ENCODE results near the gene SLC7A4. TPM values are rescaled to one million over a fixed set of nuclear protein-coding genes. Genes with fewer than 3 reads are reported as not detected.

Gene SLC7A4
- total RNA-seq, 1 donor: 0.36 TPM

- H4K20me1 ChIP-seq (ENCODE audit: insufficient read depth, low read length): no peaks in the 10 kb centered on the region
- TF ChIP-seq, protein P1, sequence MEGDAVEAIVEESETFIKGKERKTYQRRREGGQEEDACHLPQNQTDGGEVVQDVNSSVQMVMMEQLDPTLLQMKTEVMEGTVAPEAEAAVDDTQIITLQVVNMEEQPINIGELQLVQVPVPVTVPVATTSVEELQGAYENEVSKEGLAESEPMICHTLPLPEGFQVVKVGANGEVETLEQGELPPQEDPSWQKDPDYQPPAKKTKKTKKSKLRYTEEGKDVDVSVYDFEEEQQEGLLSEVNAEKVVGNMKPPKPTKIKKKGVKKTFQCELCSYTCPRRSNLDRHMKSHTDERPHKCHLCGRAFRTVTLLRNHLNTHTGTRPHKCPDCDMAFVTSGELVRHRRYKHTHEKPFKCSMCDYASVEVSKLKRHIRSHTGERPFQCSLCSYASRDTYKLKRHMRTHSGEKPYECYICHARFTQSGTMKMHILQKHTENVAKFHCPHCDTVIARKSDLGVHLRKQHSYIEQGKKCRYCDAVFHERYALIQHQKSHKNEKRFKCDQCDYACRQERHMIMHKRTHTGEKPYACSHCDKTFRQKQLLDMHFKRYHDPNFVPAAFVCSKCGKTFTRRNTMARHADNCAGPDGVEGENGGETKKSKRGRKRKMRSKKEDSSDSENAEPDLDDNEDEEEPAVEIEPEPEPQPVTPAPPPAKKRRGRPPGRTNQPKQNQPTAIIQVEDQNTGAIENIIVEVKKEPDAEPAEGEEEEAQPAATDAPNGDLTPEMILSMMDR (IDR thresholded peaks at IDR 0.05; ENCODE audit: extremely low read depth, low read depth, low read length): no peak
Measured at GRCh38 chr22:20992056-20992442, 40.3 kb downstream of the SLC7A4 start.

GRCh38 chr22:20991252-20992055, 40.9 kb downstream of the SLC7A4 start:
- H3K4me2 ChIP-seq (ENCODE audit: insufficient read depth, low read length): no peak overlapping the region
- H3K27ac ChIP-seq (ENCODE audit: low read depth, low read length): no peak overlapping the region
- H3K27me3 ChIP-seq (ENCODE audit: insufficient read depth, low read length): no peaks in the 10 kb centered on the region
- peak; percentile 80 for DNase-seq (ENCODE audit: insufficient read length, low spot score, missing footprints)
- no peaks in the 10 kb centered on the region for H4K20me1 ChIP-seq (ENCODE audit: insufficient read depth, low read length)
- H3K79me2 ChIP-seq (ENCODE audit: insufficient read depth, low read length): no peaks in the 10 kb centered on the region
- H3K9me3 ChIP-seq (ENCODE audit: low read depth, low read length): no peaks in the 10 kb centered on the region
- peaks cover 48% of the 10 kb centered on the region for H3K36me3 ChIP-seq (ENCODE audit: insufficient read depth, low read length)
- no peak overlapping the region for H2AFZ ChIP-seq (ENCODE audit: low read length)
- H3K4me3 ChIP-seq (ENCODE audit: insufficient read depth, low read length): no peak overlapping the region
- TF ChIP-seq, protein P1 (IDR thresholded peaks at IDR 0.05; ENCODE audit: extremely low read depth, low read depth, low read length): no peak
- H3K4me1 ChIP-seq (ENCODE audit: insufficient read depth, low read length): no peaks in the 10 kb centered on the region

More at GRCh38 chr22:20992056-20992442, 40.3 kb downstream of the SLC7A4 start:
- H3K9me3 ChIP-seq (ENCODE audit: low read depth, low read length): no peaks in the 10 kb centered on the region
- peaks cover 47% of the 10 kb centered on the region for H3K36me3 ChIP-seq (ENCODE audit: insufficient read depth, low read length)
- H3K4me2 ChIP-seq (ENCODE audit: insufficient read depth, low read length): no peak overlapping the region
- no peak overlapping the region for H2AFZ ChIP-seq (ENCODE audit: low read length)
- H3K79me2 ChIP-seq (ENCODE audit: insufficient read depth, low read length): no peaks in the 10 kb centered on the region
- no peak overlapping the region for H3K4me3 ChIP-seq (ENCODE audit: insufficient read depth, low read length)
- H3K27me3 ChIP-seq (ENCODE audit: insufficient read depth, low read length): no peaks in the 10 kb centered on the region
- no peaks in the 10 kb centered on the region for H3K4me1 ChIP-seq (ENCODE audit: insufficient read depth, low read length)
- no peak for DNase-seq (ENCODE audit: insufficient read length, low spot score, missing footprints)
- no peak overlapping the region for H3K27ac ChIP-seq (ENCODE audit: low read depth, low read length)

- TF ChIP-seq, protein P1 (IDR thresholded peaks at IDR 0.05; ENCODE audit: extremely low read depth, low read depth, low read length): no peak
- Histone ChIP-seq H3K36me3 (ENCODE audit: insufficient read depth, low read length) (peaks cover 51% of the 10 kb centered on the region), H3K27me3 (ENCODE audit: insufficient read depth, low read length) (no peaks in the 10 kb centered on the region)
Measured at GRCh38 chr22:20990184-20991180, 41.9 kb downstream of the SLC7A4 start.

More at GRCh38 chr22:20990184-20991180, 41.9 kb downstream of the SLC7A4 start:
- no peaks in the 10 kb centered on the region for H3K4me1 ChIP-seq (ENCODE audit: insufficient read depth, low read length)
- H3K79me2 ChIP-seq (ENCODE audit: insufficient read depth, low read length): peaks cover 2% of the 10 kb centered on the region
- no peak overlapping the region for H3K4me3 ChIP-seq (ENCODE audit: insufficient read depth, low read length)
- H3K4me2 ChIP-seq (ENCODE audit: insufficient read depth, low read length): no peak overlapping the region
- no peak overlapping the region for H2AFZ ChIP-seq (ENCODE audit: low read length)
- H4K20me1 ChIP-seq (ENCODE audit: insufficient read depth, low read length): peaks cover 4% of the 10 kb centered on the region
- no peak overlapping the region for H3K27ac ChIP-seq (ENCODE audit: low read depth, low read length)
- peak; percentile 58 for DNase-seq (ENCODE audit: insufficient read length, low spot score, missing footprints)
- no peaks in the 10 kb centered on the region for H3K9me3 ChIP-seq (ENCODE audit: low read depth, low read length)
